Measurements from ENCODE around the gene SMIM24.
"Not testable (repeated sequence)": the region's sequence is repeated elsewhere in the genome, so short reads cannot be mapped to it uniquely, and the experiment has no call there.

The SMIM24 gene

GRCh38 chr19:3433805-3434540, 46.4 kb downstream of the SMIM24 start:
- DNase-seq (ENCODE audit: low read depth in 2 of 2) = no peak

DNA sequence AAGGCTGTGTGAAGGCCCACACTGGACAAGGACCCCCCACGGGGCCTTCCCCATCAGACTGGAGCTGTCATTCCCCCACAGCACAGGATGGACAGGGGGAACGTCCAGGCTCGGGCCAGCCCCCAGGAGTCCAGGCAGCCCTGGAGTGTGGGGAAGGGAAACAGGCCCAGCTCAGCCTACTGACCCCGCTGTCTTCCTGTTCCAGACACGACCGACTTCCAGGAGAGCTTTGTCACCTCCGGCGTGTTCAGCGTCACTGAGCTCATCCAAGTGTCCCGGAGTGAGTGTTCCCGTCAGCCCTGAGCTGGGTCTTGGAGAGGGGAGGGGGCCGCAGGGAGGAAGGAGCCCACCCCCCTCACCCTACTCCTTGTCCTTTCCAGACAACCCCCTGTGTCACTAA, 47.0 kb downstream of the SMIM24 start:
- DNase-seq (ENCODE audit: low read depth in 2 of 2) = no peak

DNA sequence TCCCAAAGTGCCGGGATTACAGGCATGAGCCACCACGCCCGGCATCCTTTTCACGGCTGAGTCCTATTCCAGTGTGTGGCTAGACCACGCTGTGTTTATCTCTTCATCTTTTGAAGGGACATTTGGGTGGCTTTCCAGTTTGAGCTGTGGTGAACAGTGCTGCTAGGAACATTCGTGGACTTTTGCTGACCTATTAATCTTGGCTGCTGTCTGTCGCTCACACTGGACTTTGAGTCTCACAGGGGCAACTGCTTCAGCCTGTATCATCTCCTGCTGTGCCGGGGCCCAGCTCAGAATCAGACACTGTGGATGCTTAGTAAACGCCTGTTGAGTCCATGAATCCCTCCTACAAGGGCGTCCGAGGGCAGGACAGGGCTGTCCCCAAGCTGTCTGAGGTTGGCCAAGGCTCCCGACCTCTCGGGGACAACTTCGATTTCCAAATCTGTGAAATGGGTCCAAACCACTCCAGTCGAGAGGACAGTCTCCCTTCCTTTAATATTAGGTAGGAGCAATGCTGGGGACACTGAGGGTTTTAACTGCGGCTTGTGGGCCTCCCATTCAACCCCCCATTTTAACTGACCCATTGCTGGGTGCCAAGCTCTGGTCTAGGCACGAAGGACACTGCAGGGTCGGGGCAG, 48.4 kb downstream of the SMIM24 start:
- no peak for DNase-seq (ENCODE audit: low read depth in 2 of 2)

DNA sequence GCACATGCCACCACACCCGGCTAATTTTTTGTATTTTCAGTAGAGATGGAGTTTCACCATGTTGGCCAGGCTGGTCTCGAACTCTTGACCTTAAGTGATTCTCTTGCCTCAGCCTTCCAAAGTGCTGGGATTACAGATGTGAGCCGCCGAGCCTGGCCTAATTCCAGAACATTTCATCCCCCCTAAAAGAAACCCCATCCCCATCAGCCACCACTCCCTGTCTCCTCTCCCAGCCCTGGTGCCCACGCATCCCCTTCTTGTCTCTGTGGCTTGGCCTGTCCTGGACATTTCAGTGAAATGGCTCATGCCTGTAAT, 50.0 kb downstream of the SMIM24 start:
- not testable (repeated sequence) for DNase-seq (ENCODE audit: low read depth in 2 of 2)

- DNase-seq (ENCODE audit: low read depth in 2 of 2) = no peak
Observed at GRCh38 chr19:3426433-3426832, 53.9 kb downstream of the SMIM24 start.

Measured in stimulated activated CD4-positive, alpha-beta T cell treated with anti-CD3 and anti-CD28 coated beads, Interleukin-4, amount 100 ng/mL, for 48 hours (primary cell).